SU-DHL-6 (cell line): Measurements from ENCODE around the gene PGBD5.

Experiments used
- H2AFZ ChIP-seq: fragments of 200-600 bp; sonication (generic); 2 replicates; pipeline ENCODE4 v1.6.1; 2014; ENCODE audit warnings: low read depth, mild to moderate bottlenecking, moderate library complexity, mixed read lengths, antibody characterized with exemption, low read length; ENCODE audit not compliant: severe bottlenecking
- H3F3A ChIP-seq: fragments of 200-600 bp; shearing (Covaris generic); 2 replicates; pipeline ENCODE4 v1.6.0; 2016; ENCODE audit warnings: antibody characterized with exemption, mild to moderate bottlenecking; ENCODE audit not compliant: insufficient read depth
- H3K27ac ChIP-seq: fragments of 200-600 bp; sonication (generic); 2 replicates; pipeline ENCODE4 v1.5.1; 2016; ENCODE audit warnings: low read depth, mild to moderate bottlenecking, low read length, moderate library complexity, mixed read lengths
- H3K27me3 ChIP-seq: fragments of 200-600 bp; sonication (generic), shearing (Covaris generic); 2 replicates; pipeline ENCODE4 v1.6.0; 2014; ENCODE audit warnings: mild to moderate bottlenecking, low read length
- H3K36me3 ChIP-seq: fragments of 200-600 bp; sonication (generic); 2 replicates; pipeline ENCODE4 v1.6.1; 2014; ENCODE audit warnings: mild to moderate bottlenecking, low read length, mixed read lengths
- H3K4me2 ChIP-seq: fragments of 300-600, 200-600 bp; shearing (Covaris generic), sonication (generic); 2 replicates; pipeline ENCODE4 v1.6.0; 2014; ENCODE audit warnings: low read length, low read depth, mild to moderate bottlenecking; ENCODE audit not compliant: poor library complexity, severe bottlenecking
- H3K4me3 ChIP-seq: fragments of 200-600 bp; sonication (generic); 2 replicates; pipeline ENCODE4 v1.5.1; 2014; ENCODE audit warnings: antibody characterized with exemption, low read length, mild to moderate bottlenecking, mixed read lengths; ENCODE audit not compliant: insufficient read depth, poor library complexity, severe bottlenecking
- H3K79me2 ChIP-seq: fragments of 200-600 bp; sonication (generic); 2 replicates; pipeline ENCODE4 v1.6.1; 2014; ENCODE audit warnings: mild to moderate bottlenecking, low read length, moderate library complexity; ENCODE audit not compliant: insufficient read depth
- H3K9ac ChIP-seq: fragments of 200-600 bp; sonication (generic); 2 replicates; pipeline ENCODE4 v1.7.0; 2014; ENCODE audit warnings: mild to moderate bottlenecking, low read length
- H3K9me2 ChIP-seq: fragments of 200-600 bp; sonication (generic); replicated peaks from 2 replicates; pipeline ENCODE4 v1.6.1; 2014; ENCODE audit warnings: low read length; ENCODE audit not compliant: insufficient read depth
- H3K9me3 ChIP-seq: fragments of 200-600 bp; sonication (generic); 2 replicates; pipeline ENCODE4 v1.6.1; 2014; ENCODE audit warnings: low read length, mixed read lengths; ENCODE audit not compliant: insufficient read depth
- H4K20me1 ChIP-seq: fragments of 200-600 bp; sonication (generic); 2 replicates; pipeline ENCODE4 v1.6.1; 2014; ENCODE audit warnings: low read depth, mild to moderate bottlenecking, antibody characterized with exemption, low read length, moderate library complexity, mixed read lengths
- EZH2phosphoT487 ChIP-seq: fragments of 200-600 bp; sonication (generic), shearing (Covaris generic); conservative IDR thresholded peaks from 2 replicates; pipeline ENCODE4 v1.6.1; 2018; ENCODE audit warnings: mild to moderate bottlenecking, antibody characterized with exemption, low read length, moderate library complexity, mixed read lengths
- TF ChIP-seq, protein P1 (sequence below): fragments of 200-600 bp; sonication (generic); IDR thresholded peaks from one replicate; pipeline ENCODE4 v1.5.1; 2017; ENCODE audit warnings: antibody characterized with exemption, mild to moderate bottlenecking, low read length, moderate library complexity; ENCODE audit not compliant: insufficient read depth, poor library complexity, severe bottlenecking

PGBD5 gene

DNA sequence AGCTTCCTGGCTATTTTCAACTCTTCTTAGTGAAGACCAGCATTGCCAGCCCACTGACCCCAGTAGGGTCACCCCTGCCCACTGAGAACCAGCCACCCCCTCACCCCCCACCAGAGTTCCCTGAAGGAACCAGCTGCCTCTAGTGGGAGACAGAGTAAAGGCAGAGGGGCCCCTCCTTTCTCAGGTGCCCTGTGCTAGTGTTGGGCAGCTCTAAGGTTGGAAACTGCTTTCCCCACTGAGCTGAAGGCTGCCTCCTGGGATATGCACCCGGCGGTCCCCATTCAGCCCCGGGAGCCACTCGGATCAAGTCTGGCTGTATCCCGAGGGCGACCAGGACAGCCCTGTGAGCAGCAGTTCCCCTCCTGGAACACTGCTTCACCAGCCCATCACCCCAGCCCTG is 111.0 kb downstream of the PGBD5 start:
- no peaks in the 10 kb centered on the region for H3K9me2 ChIP-seq
- H3F3A ChIP-seq, result no peaks in the 10 kb centered on the region
- no peak overlapping the region for H3K4me3 ChIP-seq
- no peak overlapping the region for H3K9ac ChIP-seq
- H2AFZ ChIP-seq, result no peak overlapping the region
- TF ChIP-seq EZH2phosphoT487, result no peak
- TF ChIP-seq, protein P1, sequence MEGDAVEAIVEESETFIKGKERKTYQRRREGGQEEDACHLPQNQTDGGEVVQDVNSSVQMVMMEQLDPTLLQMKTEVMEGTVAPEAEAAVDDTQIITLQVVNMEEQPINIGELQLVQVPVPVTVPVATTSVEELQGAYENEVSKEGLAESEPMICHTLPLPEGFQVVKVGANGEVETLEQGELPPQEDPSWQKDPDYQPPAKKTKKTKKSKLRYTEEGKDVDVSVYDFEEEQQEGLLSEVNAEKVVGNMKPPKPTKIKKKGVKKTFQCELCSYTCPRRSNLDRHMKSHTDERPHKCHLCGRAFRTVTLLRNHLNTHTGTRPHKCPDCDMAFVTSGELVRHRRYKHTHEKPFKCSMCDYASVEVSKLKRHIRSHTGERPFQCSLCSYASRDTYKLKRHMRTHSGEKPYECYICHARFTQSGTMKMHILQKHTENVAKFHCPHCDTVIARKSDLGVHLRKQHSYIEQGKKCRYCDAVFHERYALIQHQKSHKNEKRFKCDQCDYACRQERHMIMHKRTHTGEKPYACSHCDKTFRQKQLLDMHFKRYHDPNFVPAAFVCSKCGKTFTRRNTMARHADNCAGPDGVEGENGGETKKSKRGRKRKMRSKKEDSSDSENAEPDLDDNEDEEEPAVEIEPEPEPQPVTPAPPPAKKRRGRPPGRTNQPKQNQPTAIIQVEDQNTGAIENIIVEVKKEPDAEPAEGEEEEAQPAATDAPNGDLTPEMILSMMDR, result no peak
- no peaks in the 10 kb centered on the region for H3K9me3 ChIP-seq
- no peaks in the 10 kb centered on the region for H3K27me3 ChIP-seq
- no peak overlapping the region for H3K27ac ChIP-seq
- no peaks in the 10 kb centered on the region for H4K20me1 ChIP-seq
- no peaks in the 10 kb centered on the region for H3K79me2 ChIP-seq
- H3K36me3 ChIP-seq, result no peaks in the 10 kb centered on the region
- H3K4me2 ChIP-seq, result no peak overlapping the region

DNA sequence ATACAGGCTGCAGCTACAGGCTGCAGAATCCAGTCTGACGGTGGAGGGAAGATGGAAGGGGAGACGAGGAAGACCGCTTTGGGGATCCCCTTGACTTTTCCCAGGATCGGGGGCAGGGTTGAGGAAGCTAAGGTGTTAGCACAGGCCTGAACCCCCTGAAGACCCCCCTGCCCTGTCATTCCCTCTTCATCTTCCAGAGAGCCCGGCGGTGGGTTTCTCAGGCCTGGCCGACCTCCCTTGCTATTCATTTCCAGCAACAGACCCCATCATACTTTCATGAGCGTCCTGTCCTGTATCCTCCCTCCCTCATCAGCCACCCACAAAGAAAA is 112.0 kb downstream of the PGBD5 start:
- Histone ChIP-seq H3K4me2 (no peak overlapping the region), H3K27me3 (no peaks in the 10 kb centered on the region), H3K9me2 (no peaks in the 10 kb centered on the region), H3K9me3 (no peaks in the 10 kb centered on the region), H2AFZ (no peak overlapping the region), H3K36me3 (no peaks in the 10 kb centered on the region), H3F3A (no peaks in the 10 kb centered on the region), H3K4me3 (no peak overlapping the region), H4K20me1 (no peaks in the 10 kb centered on the region), H3K9ac (no peak overlapping the region), H3K27ac (no peak overlapping the region), H3K79me2 (no peaks in the 10 kb centered on the region)
- TF ChIP-seq, protein P1, result no peak
- TF ChIP-seq EZH2phosphoT487, result no peak

DNA sequence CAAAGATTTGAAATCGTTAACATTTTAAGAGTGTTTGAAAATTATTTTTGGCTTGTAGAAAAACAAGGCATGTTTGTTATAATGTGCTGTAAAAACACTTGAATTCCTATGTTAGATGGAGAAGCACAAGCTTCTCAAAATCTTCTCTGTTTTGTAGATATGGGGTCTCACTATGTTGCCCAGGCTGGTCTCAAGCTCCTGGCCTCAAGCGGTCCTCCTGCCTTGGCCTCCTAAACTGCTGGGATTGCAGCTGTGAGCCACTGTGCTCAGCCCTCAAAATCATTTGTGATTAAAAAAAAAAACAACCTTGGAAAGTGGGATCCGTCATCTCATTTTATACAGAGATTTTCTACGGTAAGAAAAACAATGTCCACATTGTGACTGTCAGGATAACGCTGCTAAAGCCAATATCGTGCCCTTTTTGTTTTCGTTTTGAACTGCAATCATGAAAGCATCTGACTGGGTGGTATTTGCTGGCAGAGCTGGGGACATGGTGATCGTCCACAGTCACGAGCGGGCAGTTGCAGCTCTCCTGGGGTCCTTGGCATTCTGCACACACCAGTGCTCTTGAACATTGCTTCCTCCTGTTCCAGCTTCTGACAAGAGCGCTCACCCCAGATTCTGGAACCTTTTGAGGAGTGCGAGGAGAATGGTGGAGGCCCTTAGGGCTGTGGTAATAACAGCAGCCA is 112.5 kb downstream of the PGBD5 start:
- H2AFZ ChIP-seq, result no peak overlapping the region
- no peaks in the 10 kb centered on the region for H3K27me3 ChIP-seq
- H3K4me3 ChIP-seq, result no peak overlapping the region
- no peaks in the 10 kb centered on the region for H3K36me3 ChIP-seq
- no peak for TF ChIP-seq EZH2phosphoT487
- TF ChIP-seq, protein P1, result no peak
- H3K9ac ChIP-seq, result no peak overlapping the region
- H3F3A ChIP-seq, result no peaks in the 10 kb centered on the region
- H3K27ac ChIP-seq, result no peak overlapping the region
- no peaks in the 10 kb centered on the region for H3K9me3 ChIP-seq
- H3K79me2 ChIP-seq, result no peaks in the 10 kb centered on the region
- no peaks in the 10 kb centered on the region for H4K20me1 ChIP-seq
- H3K9me2 ChIP-seq, result no peaks in the 10 kb centered on the region
- no peak overlapping the region for H3K4me2 ChIP-seq
